NCI-H128 (cell line): ENCODE data around the gene FADS1.
A peak's percentile ranks its signal among the peaks of the same experiment; 100 is the strongest.

Source experiments
- DNase-seq: peaks from one replicate; lab custom pipeline; 2025; ENCODE audit not compliant: unreplicated experiment; lab: John Stamatoyannopoulos, UW

FADS1 gene

GRCh38 chr11:61797263-61797944 is 19.4 kb downstream of the FADS1 start:
- DNase-seq = peak; percentile 44

GRCh38 chr11:61795876-61796526 is 20.8 kb downstream of the FADS1 start:
- DNase-seq = no peak

GRCh38 chr11:61795459-61795858 is 21.3 kb downstream of the FADS1 start:
- no peak for DNase-seq

GRCh38 chr11:61794579-61794978 is 22.2 kb downstream of the FADS1 start:
- DNase-seq = no peak

GRCh38 chr11:61793829-61794204 is 23.0 kb downstream of the FADS1 start:
- no peak for DNase-seq

- no peak for DNase-seq
These were observed 23.5 kb downstream of the FADS1 start for GRCh38 chr11:61793083-61793828.

GRCh38 chr11:61792310-61793082 is 24.3 kb downstream of the FADS1 start, which contains the start of the genes FEN1 and TMEM258:
Gene FEN1 (plus strand): TSS chr11:61792911. CDS start chr11:61795362, 2,451 bp downstream.
Gene TMEM258 (minus strand): TSS chr11:61792599. CDS start chr11:61792558, 41 bp downstream.
- DNase-seq = peak; percentile 88

GRCh38 chr11:61791737-61792309 is 25.0 kb downstream of the FADS1 start:
- DNase-seq = no peak

GRCh38 chr11:61787928-61788491 is 28.8 kb downstream of the FADS1 start:
- DNase-seq = no peak

GRCh38 chr11:61785837-61786402 is 30.9 kb downstream of the FADS1 start:
- DNase-seq = no peak

- no peak for DNase-seq
These were observed 32.3 kb downstream of the FADS1 start for GRCh38 chr11:61784506-61784805.

- DNase-seq = no peak
These were observed 32.9 kb downstream of the FADS1 start for GRCh38 chr11:61783717-61784505.

- DNase-seq = no peak
These were observed 34.0 kb downstream of the FADS1 start for GRCh38 chr11:61782841-61783240.

- no peak for DNase-seq
These were observed 34.5 kb downstream of the FADS1 start for GRCh38 chr11:61782299-61782698.

GRCh38 chr11:61781585-61781984 is 35.2 kb downstream of the FADS1 start:
- DNase-seq = no peak

- DNase-seq = no peak
These were observed 36.1 kb downstream of the FADS1 start for GRCh38 chr11:61780581-61781162.

- no peak for DNase-seq
These were observed 36.9 kb downstream of the FADS1 start for GRCh38 chr11:61779666-61780525.
